ENCODE measurements around the gene VPS37B.

- TF ChIP-seq CTCF (IDR thresholded peaks at IDR 0.05; ENCODE audit: poor library complexity) (no peak), EZH2 (IDR thresholded peaks at IDR 0.05; ENCODE audit: borderline replicate concordance) (no peak)
These were observed at the start of gene VPS37B for GRCh38 chr12:122895704-122896636.

Measured in hepatocyte (in vitro differentiated cells).